Hepatocyte (in vitro differentiated cells): ENCODE measurements around the gene PFDN4. TPM values are rescaled to one million over a fixed set of nuclear protein-coding genes. Genes with fewer than 3 reads are reported as not detected.

ENCODE experiments used
- DNase-seq: peaks from one replicate; pipeline ENCODE4 v3.0.0-alpha.2; 2016; ENCODE audit warnings: low spot score
- H2AFZ ChIP-seq: fragments of 200-600 bp; sonication (generic); 2 replicates; pipeline ENCODE4 v1.6.0; 2016; ENCODE audit warnings: antibody characterized with exemption, mild to moderate bottlenecking
- H3K27ac ChIP-seq: fragments of 200-600 bp; sonication (generic); 2 replicates; pipeline ENCODE4 v1.5.1; 2016; ENCODE audit warnings: mild to moderate bottlenecking
- H3K27me3 ChIP-seq: fragments of 200-600 bp; sonication (generic); 2 replicates; pipeline ENCODE4 v1.6.1; 2016
- H3K36me3 ChIP-seq: fragments of 200-600 bp; sonication (generic); replicated peaks from 2 replicates; pipeline ENCODE4 v1.5.1; 2016; ENCODE audit warnings: low read depth; ENCODE audit not compliant: insufficient read depth
- H3K4me1 ChIP-seq: fragments of 200-600 bp; sonication (generic); 2 replicates; pipeline ENCODE4 v1.5.1; 2016; ENCODE audit warnings: mild to moderate bottlenecking, moderate library complexity; ENCODE audit not compliant: insufficient read depth
- H3K4me2 ChIP-seq: fragments of 200-600 bp; sonication (generic); 2 replicates; pipeline ENCODE4 v1.6.0; 2016
- H3K4me3 ChIP-seq: fragments of 200-600 bp; sonication (generic); 2 replicates; pipeline ENCODE4 v1.5.1; 2016; ENCODE audit warnings: mild to moderate bottlenecking
- H3K79me2 ChIP-seq: fragments of 200-600 bp; sonication (generic); 2 replicates; pipeline ENCODE4 v1.6.0; 2017; ENCODE audit warnings: mild to moderate bottlenecking
- H3K9me2 ChIP-seq: fragments of 200-600 bp; sonication (generic); replicated peaks from 2 replicates; pipeline ENCODE4 v1.6.0; 2017; ENCODE audit warnings: mild to moderate bottlenecking; ENCODE audit not compliant: insufficient read depth
- H3K9me3 ChIP-seq: fragments of 200-600 bp; sonication (generic); 2 replicates; pipeline ENCODE4 v1.5.1; 2016; ENCODE audit warnings: low read depth, mild to moderate bottlenecking
- H4K20me1 ChIP-seq: fragments of 200-600 bp; sonication (generic); 2 replicates; pipeline ENCODE4 v1.6.0; 2016; ENCODE audit warnings: mild to moderate bottlenecking; ENCODE audit not compliant: insufficient read depth, poor library complexity, severe bottlenecking
- CTCF ChIP-seq: fragments of 200-600 bp; sonication (generic); IDR thresholded peaks from 2 replicates; pipeline ENCODE4 v1.5.1; 2016; ENCODE audit warnings: antibody characterized with exemption, mild to moderate bottlenecking; ENCODE audit not compliant: poor library complexity
- EZH2 ChIP-seq: fragments of 200-600 bp; sonication (generic); IDR thresholded peaks from 2 replicates; pipeline ENCODE4 v1.6.1; 2016; ENCODE audit warnings: antibody characterized with exemption, mild to moderate bottlenecking, borderline replicate concordance
- EZH2phosphoT487 ChIP-seq: fragments of 200-600 bp; sonication (generic); IDR thresholded peaks from one replicate; pipeline ENCODE4 v1.6.1; 2018; ENCODE audit warnings: antibody characterized with exemption, mild to moderate bottlenecking, low read depth, moderate library complexity; ENCODE audit not compliant: unreplicated experiment, severe bottlenecking
- whole genome bisulfite sequencing: methylation state at CpG from one replicate; pipeline ENCODE4 v1.1.6; 2016; ENCODE audit warnings: low lambda C conversion rate; ENCODE audit errors: missing lambda C conversion rate; 5-methylcytosine and 5-hydroxymethylcytosine counted together
- polyA plus RNA-seq: library from polyadenylated mRNA; unstranded; fragments of >200 nt; fragmentation: Nextera tagmentation; extraction: Ambion mirVana; gene quantifications from 2 replicates; pipeline ENCODE4 v1.2.1, GENCODE V29; 2016
- total RNA-seq: library from RNA; depleted of rRNA; stranded (reverse); fragments of >200 nt; gene quantifications from 2 replicates; pipeline ENCODE4 v1.2.3, GENCODE V29; 2014

Gene PFDN4
- total and polyA plus RNA-seq, 2 experiments from 2014 or later: 40.0 to 121 TPM

- no peaks in the 10 kb centered on the region for H3K27me3 ChIP-seq
- no peak overlapping the region for H2AFZ ChIP-seq
- DNase-seq: no peak
- no peaks in the 10 kb centered on the region for H4K20me1 ChIP-seq
- H3K9me3 ChIP-seq: no peaks in the 10 kb centered on the region
- no peaks in the 10 kb centered on the region for H3K4me1 ChIP-seq
- no peak overlapping the region for H3K27ac ChIP-seq
- no peak overlapping the region for H3K4me3 ChIP-seq
- H3K9me2 ChIP-seq: no peaks in the 10 kb centered on the region
- no peak for TF ChIP-seq EZH2phosphoT487
- TF ChIP-seq EZH2: no peak
- no peak for TF ChIP-seq CTCF
- H3K36me3 ChIP-seq: no peaks in the 10 kb centered on the region
- no peak overlapping the region for H3K4me2 ChIP-seq
- WGBS: 80% methylated on average over 3 of the region's 3 CpGs
- no peaks in the 10 kb centered on the region for H3K79me2 ChIP-seq
These were observed 48.3 kb downstream of the PFDN4 start for GRCh38 chr20:54256202-54256601.

GRCh38 chr20:54257071-54257816 is 49.4 kb downstream of the PFDN4 start:
- Histone ChIP-seq H3K36me3 (no peaks in the 10 kb centered on the region), H3K27me3 (no peaks in the 10 kb centered on the region), H4K20me1 (no peaks in the 10 kb centered on the region), H3K4me1 (no peaks in the 10 kb centered on the region), H3K4me2 (no peak overlapping the region), H3K79me2 (no peaks in the 10 kb centered on the region), H3K27ac (no peak overlapping the region), H2AFZ (no peak overlapping the region), H3K4me3 (no peak overlapping the region), H3K9me3 (no peaks in the 10 kb centered on the region), H3K9me2 (no peaks in the 10 kb centered on the region)
- 69% methylated on average over 4 of the region's 4 CpGs for WGBS
- TF ChIP-seq EZH2phosphoT487 (no peak), CTCF (no peak)
- peak; percentile 16 for DNase-seq

GRCh38 chr20:54260116-54260515 is 52.2 kb downstream of the PFDN4 start:
- TF ChIP-seq EZH2phosphoT487 (no peak), EZH2 (no peak), CTCF (no peak)
- no peak for DNase-seq

More at GRCh38 chr20:54260116-54260515, 52.2 kb downstream of the PFDN4 start:
- no peak overlapping the region for H3K4me2 ChIP-seq
- no peaks in the 10 kb centered on the region for H3K9me2 ChIP-seq
- H2AFZ ChIP-seq: no peak overlapping the region
- no peak overlapping the region for H3K4me3 ChIP-seq
- no peaks in the 10 kb centered on the region for H3K79me2 ChIP-seq
- H3K27me3 ChIP-seq: no peaks in the 10 kb centered on the region
- H3K9me3 ChIP-seq: no peaks in the 10 kb centered on the region
- no peak overlapping the region for H3K27ac ChIP-seq
- H3K4me1 ChIP-seq: no peaks in the 10 kb centered on the region
- no peaks in the 10 kb centered on the region for H3K36me3 ChIP-seq
- H4K20me1 ChIP-seq: no peaks in the 10 kb centered on the region
